ENCODE data around the gene LY6G6F. TPM values are rescaled to one million over a fixed set of nuclear protein-coding genes. Genes with fewer than 3 reads are reported as not detected.

Gene LY6G6F
- total RNA-seq, 2 donors from 2014 or later, result 3.7 TPM; not detected in 1

DNA sequence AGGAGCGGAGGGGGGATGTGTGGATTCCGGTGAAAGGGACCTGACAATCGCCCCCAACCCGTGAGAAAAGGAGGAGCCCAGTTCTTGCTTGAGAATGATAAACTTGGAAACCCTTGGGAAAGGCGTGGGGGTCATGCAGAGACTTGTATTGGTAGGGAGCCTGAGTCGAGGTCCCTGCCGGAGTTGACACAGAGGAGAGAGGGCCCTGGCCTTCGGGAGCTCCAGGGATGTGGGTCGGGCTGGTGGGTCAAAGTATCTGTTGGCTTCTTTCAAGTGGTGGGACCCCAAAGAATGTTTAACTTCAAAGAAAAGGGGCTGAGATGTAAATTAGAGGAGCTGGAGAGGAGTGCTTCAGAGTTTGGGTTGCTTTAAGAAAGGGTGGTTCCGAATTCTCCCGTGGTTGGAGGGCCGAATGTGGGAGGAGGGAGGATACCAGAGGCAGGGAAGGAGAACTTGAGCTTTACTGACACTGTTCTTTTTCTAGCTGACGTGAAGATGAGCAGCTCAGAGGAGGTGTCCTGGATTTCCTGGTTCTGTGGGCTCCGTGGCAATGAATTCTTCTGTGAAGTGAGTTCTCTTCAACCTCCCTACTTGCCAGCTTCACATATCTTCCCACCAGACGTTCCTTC lies 40.2 kb upstream of the LY6G6F start:
- Histone ChIP-seq H3K27ac (peak overlapping the region; percentile 94 to 96), H3K27me3 (replicated peaks; ENCODE audit: insufficient read depth) (no peaks in the 10 kb centered on the region), H3K9me3 (no peaks in the 10 kb centered on the region), H3K36me3 (peaks cover 15 to 19% of the 10 kb centered on the region in 2 donors), H3K4me1 (replicated peaks) (peaks cover 17% of the 10 kb centered on the region), H3K4me3 (peak overlapping the region; percentile 65 to 92)
- TF ChIP-seq POLR2AphosphoS5 (IDR thresholded peaks at IDR 0.05) (no peak), POLR2A (IDR thresholded peaks at IDR 0.05) (no peak)
- TF ChIP-seq, protein P1, sequence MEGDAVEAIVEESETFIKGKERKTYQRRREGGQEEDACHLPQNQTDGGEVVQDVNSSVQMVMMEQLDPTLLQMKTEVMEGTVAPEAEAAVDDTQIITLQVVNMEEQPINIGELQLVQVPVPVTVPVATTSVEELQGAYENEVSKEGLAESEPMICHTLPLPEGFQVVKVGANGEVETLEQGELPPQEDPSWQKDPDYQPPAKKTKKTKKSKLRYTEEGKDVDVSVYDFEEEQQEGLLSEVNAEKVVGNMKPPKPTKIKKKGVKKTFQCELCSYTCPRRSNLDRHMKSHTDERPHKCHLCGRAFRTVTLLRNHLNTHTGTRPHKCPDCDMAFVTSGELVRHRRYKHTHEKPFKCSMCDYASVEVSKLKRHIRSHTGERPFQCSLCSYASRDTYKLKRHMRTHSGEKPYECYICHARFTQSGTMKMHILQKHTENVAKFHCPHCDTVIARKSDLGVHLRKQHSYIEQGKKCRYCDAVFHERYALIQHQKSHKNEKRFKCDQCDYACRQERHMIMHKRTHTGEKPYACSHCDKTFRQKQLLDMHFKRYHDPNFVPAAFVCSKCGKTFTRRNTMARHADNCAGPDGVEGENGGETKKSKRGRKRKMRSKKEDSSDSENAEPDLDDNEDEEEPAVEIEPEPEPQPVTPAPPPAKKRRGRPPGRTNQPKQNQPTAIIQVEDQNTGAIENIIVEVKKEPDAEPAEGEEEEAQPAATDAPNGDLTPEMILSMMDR (IDR thresholded peaks at IDR 0.05), result no peak
- intact Hi-C loops (cut with DNase I), result no loop called here
- DNase-seq (ENCODE audit: low spot score), result no peak
- 2% methylated on average over 15 of the region's 15 CpGs for WGBS

DNA sequence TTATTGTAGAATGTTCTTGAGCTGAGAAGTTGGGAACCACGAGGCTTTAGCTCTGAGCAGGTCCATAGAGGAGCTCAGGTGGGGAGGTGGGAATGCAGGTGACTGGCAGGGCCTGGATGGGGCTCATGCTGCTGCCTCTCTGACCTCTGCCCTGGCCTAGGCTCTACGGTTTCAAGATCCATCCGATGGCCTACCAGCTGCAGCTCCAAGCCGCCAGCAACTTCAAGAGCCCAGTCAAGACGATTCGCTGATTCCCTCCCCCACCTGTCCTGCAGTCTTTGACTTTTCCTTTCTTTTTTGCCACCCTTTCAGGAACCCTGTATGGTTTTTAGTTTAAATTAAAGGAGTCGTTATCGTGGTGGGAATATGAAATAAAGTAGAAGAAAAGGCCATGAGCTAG lies 37.0 kb upstream of the LY6G6F start, which contains the start of gene LY6G5B:
Gene LY6G5B (plus strand): TSS at position 301 of the 400 bp plus-strand sequence. CDS start 975 bp downstream, outside the sequence.
- H3K4me3 ChIP-seq, result no peak within 1 kb of the TSS
- no peaks in the 10 kb centered on the region for H3K9me3 ChIP-seq
- no peak for TF ChIP-seq POLR2A (IDR thresholded peaks at IDR 0.05)
- TF ChIP-seq, protein P1 (IDR thresholded peaks at IDR 0.05), result no peak
- TF ChIP-seq POLR2AphosphoS5 (IDR thresholded peaks at IDR 0.05), result no peak
- DNase-seq (ENCODE audit: low spot score), result no peak
- WGBS, result 84% methylated on average over 8 of the region's 8 CpGs
- H3K36me3 ChIP-seq, result peaks cover 15 to 19% of the 10 kb centered on the region in 2 donors
- no peak within 1 kb of the TSS for H3K27ac ChIP-seq
- no peaks in the 10 kb centered on the region for H3K27me3 ChIP-seq (replicated peaks; ENCODE audit: insufficient read depth)
- peaks cover 9% of the 10 kb centered on the region for H3K4me1 ChIP-seq (replicated peaks)
- intact Hi-C loops (cut with DNase I), result no loop called here

DNA sequence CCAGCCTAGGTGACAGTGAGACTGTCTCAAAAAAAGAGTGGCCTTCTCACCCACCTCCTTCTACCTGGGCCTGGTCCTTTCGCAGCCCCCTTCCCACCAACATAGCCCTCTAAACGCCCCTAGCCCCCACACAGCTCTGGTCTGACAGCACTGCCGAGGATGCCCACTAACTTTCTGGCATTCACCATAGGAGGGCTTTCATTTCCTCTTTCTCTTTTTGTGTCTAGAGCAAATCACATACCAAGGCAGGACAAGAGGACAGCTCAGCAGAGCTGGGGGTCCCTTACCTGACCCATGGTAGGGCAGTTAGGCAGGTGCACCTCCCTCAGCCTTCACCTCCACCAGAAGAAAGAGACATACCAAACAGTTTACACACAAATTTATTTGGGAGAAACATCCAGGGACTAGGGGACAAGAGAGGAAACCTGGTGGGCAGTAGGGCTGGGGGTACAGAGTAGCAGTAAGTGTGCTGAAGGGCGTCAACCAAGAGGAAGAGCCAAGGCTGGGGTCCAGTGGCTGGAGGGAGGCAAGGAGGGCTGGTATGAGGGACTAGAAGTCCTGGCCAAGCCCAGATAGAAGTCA lies 30.3 kb upstream of the LY6G6F start:
- Histone ChIP-seq H3K4me3 (no peak overlapping the region), H3K36me3 (no peaks in the 10 kb centered on the region), H3K9me3 (no peaks in the 10 kb centered on the region), H3K27ac (no peak overlapping the region), H3K27me3 (replicated peaks; ENCODE audit: insufficient read depth) (no peaks in the 10 kb centered on the region), H3K4me1 (replicated peaks) (peaks cover 4% of the 10 kb centered on the region)
- no peak for TF ChIP-seq POLR2A (IDR thresholded peaks at IDR 0.05)
- TF ChIP-seq POLR2AphosphoS5 (IDR thresholded peaks at IDR 0.05), result no peak
- TF ChIP-seq, protein P1 (IDR thresholded peaks at IDR 0.05), result no peak
- DNase-seq (ENCODE audit: low spot score), result no peak
- intact Hi-C loops (cut with DNase I), result no loop called here
- 80% methylated on average over 4 of the region's 4 CpGs for WGBS

DNA sequence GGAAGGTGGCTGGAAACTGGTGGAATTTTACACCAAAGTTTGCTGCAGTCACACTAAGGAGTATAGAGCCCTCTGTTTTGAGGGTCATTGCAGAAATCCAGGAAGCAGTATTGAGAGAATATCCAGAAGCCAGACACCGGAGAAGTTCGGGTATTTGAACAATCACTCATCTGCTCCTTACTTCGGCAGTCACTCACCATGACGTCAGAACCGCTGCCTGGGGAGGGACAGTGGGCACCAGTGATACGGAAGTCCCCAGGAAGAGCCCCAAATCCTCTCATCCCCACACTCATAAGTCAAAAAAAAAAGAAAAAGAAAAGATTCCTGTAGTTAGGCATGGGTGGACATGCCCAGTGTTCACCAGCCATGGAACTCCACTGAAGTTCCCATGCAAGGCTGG lies 29.8 kb upstream of the LY6G6F start:
- intact Hi-C loops (cut with DNase I), result no loop called here

More for the DNA sequence above, 29.8 kb upstream of the LY6G6F start:
- Histone ChIP-seq H3K4me1 (replicated peaks) (peaks cover 4% of the 10 kb centered on the region), H3K27ac (no peak overlapping the region), H3K9me3 (no peaks in the 10 kb centered on the region), H3K4me3 (no peak overlapping the region), H3K36me3 (no peaks in the 10 kb centered on the region), H3K27me3 (replicated peaks; ENCODE audit: insufficient read depth) (no peaks in the 10 kb centered on the region)
- DNase-seq (ENCODE audit: low spot score), result no peak
- TF ChIP-seq, protein P1 (IDR thresholded peaks at IDR 0.05), result no peak
- TF ChIP-seq POLR2A (IDR thresholded peaks at IDR 0.05), result no peak
- no peak for TF ChIP-seq POLR2AphosphoS5 (IDR thresholded peaks at IDR 0.05)
- 68% methylated on average over 6 of the region's 6 CpGs for WGBS

Measured in prostate gland (tissue), 2 donors.